Left ventricle myocardium inferior (tissue), 1 donor: Measurements from ENCODE around the gene CDC14A. TPM values are rescaled to one million over a fixed set of nuclear protein-coding genes. Genes with fewer than 3 reads are reported as not detected.

Experiments used
- DNase-seq: peaks from one replicate; pipeline ENCODE4 v3.0.0-alpha.2; 2020
- H3K27ac ChIP-seq: fragments of 200-600 bp; replicated peaks from 2 replicates; pipeline ENCODE4 v1.8.0; 2021
- H3K27me3 ChIP-seq: fragments of 200-600 bp; 2 replicates; pipeline ENCODE4 v1.8.0; 2021; ENCODE audit warnings: low read depth
- H3K36me3 ChIP-seq: fragments of 200-600 bp; 2 replicates; pipeline ENCODE4 v1.8.0; 2021
- H3K4me1 ChIP-seq: fragments of 200-600 bp; 2 replicates; pipeline ENCODE4 v1.8.0; 2021
- H3K4me3 ChIP-seq: fragments of 200-600 bp; 2 replicates; pipeline ENCODE4 v1.8.0; 2021; ENCODE audit warnings: mild to moderate bottlenecking, moderate library complexity
- H3K9me3 ChIP-seq: fragments of 200-600 bp; replicated peaks from 2 replicates; pipeline ENCODE4 v1.8.0; 2021
- intact Hi-C: fragments of 100-400 bp; cut with micrococcal nuclease; formaldehyde crosslinking; loops from one replicate; pipeline ENCODE4 v1.11.0; 2022
- total RNA-seq: library from RNA; stranded (reverse); fragmentation: NEBNext Ultra II Directional; extraction: Animal tissue kit (Norgen Biotek cat#: 25700); gene quantifications from one replicate; pipeline ENCODE4 v1.2.1, GENCODE V29; 2021
- TF ChIP-seq, protein P1 (sequence below): fragments of 200-600 bp; IDR thresholded peaks from 2 replicates; pipeline ENCODE4 v1.8.0; 2021; ENCODE audit warnings: antibody characterized with exemption, mild to moderate bottlenecking, borderline replicate concordance
- donor health status: DM: no; HTN: yes; CAD: no; lungs with severe emphysema.

The CDC14A gene
- total RNA-seq, 1 donor from 2014 or later: 2.4 TPM

DNA sequence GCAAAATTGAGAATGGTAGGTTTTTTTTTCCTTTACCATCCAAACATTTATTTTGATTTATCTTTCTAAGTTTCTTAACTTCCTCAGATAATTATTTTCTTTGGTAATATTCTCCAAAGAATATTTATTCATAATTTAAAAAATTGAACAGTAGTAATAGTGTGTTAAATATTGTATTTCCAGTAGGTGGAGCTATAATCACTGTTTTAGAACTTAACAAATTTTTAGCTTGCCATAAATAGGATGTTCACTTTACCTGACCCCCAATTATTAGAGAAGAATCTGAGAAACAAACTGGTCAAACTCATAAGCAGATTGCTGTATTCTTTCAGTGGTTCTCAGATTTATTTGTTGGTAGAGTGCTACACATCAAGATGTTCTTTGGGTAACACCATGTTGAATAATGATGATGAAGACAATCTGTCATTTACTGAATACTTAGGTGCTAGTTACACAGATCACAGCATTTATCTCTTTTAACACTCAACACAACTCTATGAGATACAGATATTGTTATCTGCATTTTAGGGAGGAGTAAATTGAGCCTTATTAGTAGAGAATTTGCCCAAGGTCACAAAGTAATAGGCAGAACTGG, 103.3 kb downstream of the CDC14A start:
- no peaks in the 10 kb centered on the region for H3K27me3 ChIP-seq
- TF ChIP-seq, protein P1, sequence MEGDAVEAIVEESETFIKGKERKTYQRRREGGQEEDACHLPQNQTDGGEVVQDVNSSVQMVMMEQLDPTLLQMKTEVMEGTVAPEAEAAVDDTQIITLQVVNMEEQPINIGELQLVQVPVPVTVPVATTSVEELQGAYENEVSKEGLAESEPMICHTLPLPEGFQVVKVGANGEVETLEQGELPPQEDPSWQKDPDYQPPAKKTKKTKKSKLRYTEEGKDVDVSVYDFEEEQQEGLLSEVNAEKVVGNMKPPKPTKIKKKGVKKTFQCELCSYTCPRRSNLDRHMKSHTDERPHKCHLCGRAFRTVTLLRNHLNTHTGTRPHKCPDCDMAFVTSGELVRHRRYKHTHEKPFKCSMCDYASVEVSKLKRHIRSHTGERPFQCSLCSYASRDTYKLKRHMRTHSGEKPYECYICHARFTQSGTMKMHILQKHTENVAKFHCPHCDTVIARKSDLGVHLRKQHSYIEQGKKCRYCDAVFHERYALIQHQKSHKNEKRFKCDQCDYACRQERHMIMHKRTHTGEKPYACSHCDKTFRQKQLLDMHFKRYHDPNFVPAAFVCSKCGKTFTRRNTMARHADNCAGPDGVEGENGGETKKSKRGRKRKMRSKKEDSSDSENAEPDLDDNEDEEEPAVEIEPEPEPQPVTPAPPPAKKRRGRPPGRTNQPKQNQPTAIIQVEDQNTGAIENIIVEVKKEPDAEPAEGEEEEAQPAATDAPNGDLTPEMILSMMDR: peak; percentile 65
- DNase-seq: no peak
- H3K36me3 ChIP-seq: no peaks in the 10 kb centered on the region
- no peaks in the 10 kb centered on the region for H3K9me3 ChIP-seq
- no peak overlapping the region for H3K4me3 ChIP-seq
- intact Hi-C loops: loop anchor here (10.0 kb wide), 1 partner anchor 631 kb away; no protein-coding TSS in a partner anchor
- H3K4me1 ChIP-seq: peaks cover 7% of the 10 kb centered on the region
- no peak overlapping the region for H3K27ac ChIP-seq

- Histone ChIP-seq H3K4me1 (peaks cover 7% of the 10 kb centered on the region), H3K36me3 (no peaks in the 10 kb centered on the region), H3K27me3 (no peaks in the 10 kb centered on the region), H3K27ac (no peak overlapping the region), H3K9me3 (no peaks in the 10 kb centered on the region), H3K4me3 (no peak overlapping the region)
- TF ChIP-seq, protein P1: no peak
- intact Hi-C loops: loop anchor here (10.0 kb wide), 1 partner anchor 632 kb away; no protein-coding TSS in a partner anchor
- DNase-seq: no peak
These were observed 104.6 kb downstream of the CDC14A start for GRCh38 chr1:100456880-100457279.

DNA sequence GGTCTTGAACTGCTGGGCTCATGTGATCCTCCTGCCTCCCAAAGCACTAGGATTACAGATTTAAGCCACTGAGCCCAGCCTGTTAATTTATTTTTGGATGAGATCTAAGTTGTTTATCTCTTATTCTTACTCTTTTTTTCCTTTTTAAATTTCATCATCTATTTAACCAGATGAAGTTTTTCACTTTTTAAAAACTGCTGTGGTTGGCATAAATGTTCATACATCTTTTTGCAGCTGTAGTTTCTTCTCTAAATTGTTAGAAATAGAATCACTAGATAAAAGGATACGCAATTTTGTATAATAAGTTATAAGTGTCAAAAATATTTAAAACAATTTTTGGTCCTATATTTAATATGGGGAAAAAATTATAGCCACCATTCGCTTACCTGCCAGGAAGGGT, 105.4 kb downstream of the CDC14A start:
- TF ChIP-seq, protein P1: no peak
- Histone ChIP-seq H3K9me3 (no peaks in the 10 kb centered on the region), H3K4me1 (peaks cover 7% of the 10 kb centered on the region), H3K4me3 (no peak overlapping the region), H3K36me3 (no peaks in the 10 kb centered on the region), H3K27ac (no peak overlapping the region), H3K27me3 (no peaks in the 10 kb centered on the region)
- intact Hi-C loops: loop anchor here (10.0 kb wide), 1 partner anchor 633 kb away; no protein-coding TSS in a partner anchor
- no peak for DNase-seq

DNA sequence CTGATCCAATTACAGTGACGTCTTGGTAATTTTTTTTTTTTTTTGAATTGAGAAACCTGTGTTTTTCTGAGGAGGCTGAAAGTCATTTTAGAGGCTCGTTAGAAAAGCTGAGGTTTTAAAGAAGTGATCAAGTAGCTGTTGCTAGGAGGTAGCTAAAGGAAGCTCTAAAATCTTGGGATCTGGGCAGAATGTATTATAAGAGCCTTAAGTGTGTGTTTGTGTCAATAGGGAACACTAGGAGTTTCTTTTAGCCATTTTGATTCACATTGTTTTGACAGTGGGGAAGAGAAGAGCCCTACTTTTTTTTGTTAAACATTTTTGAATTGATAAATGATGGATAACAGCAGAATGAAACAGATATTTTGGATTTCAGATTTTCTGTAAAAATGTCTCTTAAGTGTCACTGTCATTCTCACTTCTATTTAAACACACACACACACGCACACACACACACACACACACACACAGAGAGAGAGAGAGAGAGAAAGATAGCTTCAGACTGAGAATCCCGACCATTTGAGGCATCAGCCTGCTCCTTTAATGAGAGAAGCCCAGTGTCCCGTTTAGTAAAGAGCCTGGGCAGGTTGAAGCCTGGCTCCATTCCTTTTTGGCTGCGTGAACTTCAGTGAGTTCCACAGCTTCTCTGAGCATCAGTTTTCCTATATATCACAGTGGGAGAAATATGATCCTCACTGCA, 106.5 kb downstream of the CDC14A start:
- intact Hi-C loops: loop anchor here (10.0 kb wide), 1 partner anchor 634 kb away; no protein-coding TSS in a partner anchor
- no peak overlapping the region for H3K27ac ChIP-seq

DNA sequence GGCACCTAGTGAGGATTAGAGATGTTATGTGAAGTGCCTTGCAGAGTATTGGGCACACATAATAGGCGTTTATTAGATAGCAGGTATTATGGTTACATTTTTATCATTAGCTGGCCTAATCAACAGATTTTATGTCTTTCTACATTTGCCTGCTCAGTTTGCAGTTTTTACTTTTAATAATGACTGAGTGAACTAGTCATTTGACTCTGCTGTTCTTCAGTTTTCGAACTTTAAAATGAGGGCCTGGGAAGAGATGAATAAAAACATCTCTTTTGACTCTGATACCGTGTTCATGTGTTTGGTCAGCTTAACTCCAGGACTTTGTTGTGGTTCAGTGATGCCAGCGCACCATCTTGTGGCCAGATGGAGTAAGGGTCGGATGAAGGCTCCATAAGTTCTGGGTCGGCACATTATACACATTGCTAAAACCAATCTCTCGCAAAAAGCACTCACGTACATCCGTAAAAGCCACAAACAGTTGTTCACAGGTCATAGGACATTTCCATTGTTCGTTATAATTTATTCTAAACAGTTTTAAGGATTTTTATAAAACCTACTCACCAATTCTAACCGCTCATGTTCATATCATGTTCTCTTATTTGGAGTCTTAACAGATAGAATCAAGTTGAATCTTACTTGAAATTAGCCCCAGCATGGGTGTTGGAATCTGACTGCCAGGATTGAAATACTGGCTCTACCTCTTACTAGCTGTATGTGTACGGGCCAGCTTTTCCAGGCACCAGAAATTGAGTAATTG, 107.2 kb downstream of the CDC14A start:
- no peak overlapping the region for H3K27ac ChIP-seq
- no peaks in the 10 kb centered on the region for H3K9me3 ChIP-seq
- H3K4me1 ChIP-seq: peaks cover 7% of the 10 kb centered on the region
- no peaks in the 10 kb centered on the region for H3K27me3 ChIP-seq
- TF ChIP-seq, protein P1: peak; percentile 93
- peak; percentile 69 for DNase-seq
- H3K4me3 ChIP-seq: no peak overlapping the region
- H3K36me3 ChIP-seq: no peaks in the 10 kb centered on the region
- intact Hi-C loops: loop anchor here (10.0 kb wide), 1 partner anchor 635 kb away; no protein-coding TSS in a partner anchor

More for the DNA sequence above, 106.5 kb downstream of the CDC14A start:
- peaks cover 7% of the 10 kb centered on the region for H3K4me1 ChIP-seq
- no peak overlapping the region for H3K4me3 ChIP-seq
- H3K27me3 ChIP-seq: no peaks in the 10 kb centered on the region
- H3K9me3 ChIP-seq: no peaks in the 10 kb centered on the region
- TF ChIP-seq, protein P1: no peak
- H3K36me3 ChIP-seq: no peaks in the 10 kb centered on the region
- no peak for DNase-seq
